WTC11 (cell line): ENCODE results near the gene HCFC2. TPM values are rescaled to one million over a fixed set of nuclear protein-coding genes. Genes with fewer than 3 reads are reported as not detected.
"Not testable (repeated sequence)": the region's sequence is repeated elsewhere in the genome, so short reads cannot be mapped to it uniquely, and the experiment has no call there.

ENCODE experiments used
- ATAC-seq: fragments of 200-7000 bp; cut with Tn5 transposase; 2 replicates; pipeline ENCODE4 v1.10.0; 2021; ENCODE audit warnings: mild to moderate bottlenecking, moderate library complexity
- CTCF ChIA-PET: fragments of 300-600 bp; sonication (Branson Sonifier 250); formaldehyde crosslinking; loops from one replicate; lab custom pipeline; 2021; ENCODE audit warnings: antibody characterized with exemption; lab: Charles Lee
- POLR2A ChIA-PET: fragments of 350-600 bp; sonication (Branson Sonifier 250); formaldehyde crosslinking; loops from one replicate; lab custom pipeline; 2021; ENCODE audit warnings: antibody characterized with exemption; lab: Charles Lee
- DNase-seq: peaks from one replicate; pipeline ENCODE4 v3.0.0; 2021; ENCODE audit warnings: low spot score
- H3K27ac Mint-ChIP-seq: 2 replicates; pipeline ENCODE4 v1.8.0; 2021; ENCODE audit warnings: mixed read lengths
- H3K27me3 Mint-ChIP-seq: 2 replicates; pipeline ENCODE4 v1.8.0; 2021; ENCODE audit warnings: low read depth, mild to moderate bottlenecking, moderate library complexity, mixed read lengths
- H3K36me3 Mint-ChIP-seq: 2 replicates; pipeline ENCODE4 v1.8.0; 2021; ENCODE audit warnings: mixed read lengths
- H3K4me1 Mint-ChIP-seq: 2 replicates; pipeline ENCODE4 v1.8.0; 2022; ENCODE audit warnings: mixed read lengths
- H3K4me3 Mint-ChIP-seq: 2 replicates; pipeline ENCODE4 v1.8.0; 2021; ENCODE audit warnings: mild to moderate bottlenecking, moderate library complexity, mixed read lengths
- H3K9me3 Mint-ChIP-seq: 2 replicates; pipeline ENCODE4 v1.8.0; 2021; ENCODE audit warnings: mixed read lengths
- ATF3 ChIP-seq: sonication (generic); formaldehyde crosslinking; conservative IDR thresholded peaks from 2 replicates; pipeline ENCODE4 v1.8.1; 2022; ENCODE audit warnings: mild to moderate bottlenecking, missing genetic modification reagents
- CBFB ChIP-seq: sonication (generic); formaldehyde crosslinking; IDR thresholded peaks from 2 replicates; pipeline ENCODE4 v1.8.1; 2022; ENCODE audit warnings: mild to moderate bottlenecking, low read depth, missing genetic modification reagents
- E2F4 ChIP-seq: sonication (generic); formaldehyde crosslinking; IDR thresholded peaks from 2 replicates; pipeline ENCODE4 v1.8.1; 2022; ENCODE audit warnings: low read depth, mild to moderate bottlenecking, moderate library complexity, missing genetic modification reagents, borderline replicate concordance
- ELF4 ChIP-seq: sonication (generic); formaldehyde crosslinking; IDR thresholded peaks from 2 replicates; pipeline ENCODE4 v1.8.1; 2022; ENCODE audit warnings: low read depth, mild to moderate bottlenecking, moderate library complexity, missing genetic modification reagents
- EMX1 ChIP-seq: fragments of 250-450 bp; sonication (Bioruptor Pico); IDR thresholded peaks from 2 replicates; pipeline ENCODE4 v1.8.0; 2021; ENCODE audit warnings: mild to moderate bottlenecking
- GRHL2 ChIP-seq: fragments of 250-450 bp; sonication (Bioruptor Pico); IDR thresholded peaks from 2 replicates; pipeline ENCODE4 v1.8.0; 2022; ENCODE audit warnings: mild to moderate bottlenecking, moderate library complexity; ENCODE audit not compliant: insufficient replicate concordance, severe bottlenecking
- JUN ChIP-seq: sonication (generic); formaldehyde crosslinking; IDR thresholded peaks from 2 replicates; pipeline ENCODE4 v1.8.0; 2023; ENCODE audit warnings: mild to moderate bottlenecking, missing genetic modification reagents
- MAX ChIP-seq: sonication (generic); formaldehyde crosslinking; IDR thresholded peaks from 2 replicates; pipeline ENCODE4 v1.8.0; 2022; ENCODE audit warnings: mild to moderate bottlenecking, missing genetic modification reagents
- SMAD3 ChIP-seq: sonication (generic); formaldehyde crosslinking; IDR thresholded peaks from 2 replicates; pipeline ENCODE4 v1.8.0; 2022; ENCODE audit warnings: missing genetic modification reagents, mild to moderate bottlenecking, borderline replicate concordance
- TEAD4 ChIP-seq: sonication (generic); formaldehyde crosslinking; IDR thresholded peaks from 2 replicates; pipeline ENCODE4 v1.8.0; 2022; ENCODE audit warnings: mild to moderate bottlenecking, missing genetic modification reagents
- ZNF138 ChIP-seq: sonication (generic); formaldehyde crosslinking; conservative IDR thresholded peaks from 2 replicates; pipeline ENCODE4 v1.8.1; 2022; ENCODE audit warnings: mild to moderate bottlenecking, moderate library complexity, missing genetic modification reagents
- ZNF263 ChIP-seq: sonication (generic); formaldehyde crosslinking; IDR thresholded peaks from 2 replicates; pipeline ENCODE4 v1.8.1; 2022; ENCODE audit warnings: low read depth, mild to moderate bottlenecking, moderate library complexity, missing genetic modification reagents
- ZNF396 ChIP-seq: fragments of 250-450 bp; sonication (Bioruptor Pico); IDR thresholded peaks from 2 replicates; pipeline ENCODE4 v1.8.0; 2021; ENCODE audit warnings: mild to moderate bottlenecking, moderate library complexity, borderline replicate concordance
- ZNF425 ChIP-seq: fragments of 250-450 bp; sonication (Bioruptor Pico); conservative IDR thresholded peaks from 2 replicates; pipeline ENCODE4 v1.9.0; 2021; ENCODE audit warnings: mild to moderate bottlenecking
- total RNA-seq: library from RNA; stranded (reverse); gene quantifications from 3 replicates; pipeline ENCODE4 v1.2.3, GENCODE V29; 2021
- TF ChIP-seq, protein P1 (sequence below): fragments of 250-450 bp; sonication (Bioruptor Pico); IDR thresholded peaks from 2 replicates; pipeline ENCODE4 v2.1.2; 2022; ENCODE audit warnings: mild to moderate bottlenecking, moderate library complexity

HCFC2 gene
- total RNA-seq, 1 experiment from 2014 or later = 1.6 TPM

DNA sequence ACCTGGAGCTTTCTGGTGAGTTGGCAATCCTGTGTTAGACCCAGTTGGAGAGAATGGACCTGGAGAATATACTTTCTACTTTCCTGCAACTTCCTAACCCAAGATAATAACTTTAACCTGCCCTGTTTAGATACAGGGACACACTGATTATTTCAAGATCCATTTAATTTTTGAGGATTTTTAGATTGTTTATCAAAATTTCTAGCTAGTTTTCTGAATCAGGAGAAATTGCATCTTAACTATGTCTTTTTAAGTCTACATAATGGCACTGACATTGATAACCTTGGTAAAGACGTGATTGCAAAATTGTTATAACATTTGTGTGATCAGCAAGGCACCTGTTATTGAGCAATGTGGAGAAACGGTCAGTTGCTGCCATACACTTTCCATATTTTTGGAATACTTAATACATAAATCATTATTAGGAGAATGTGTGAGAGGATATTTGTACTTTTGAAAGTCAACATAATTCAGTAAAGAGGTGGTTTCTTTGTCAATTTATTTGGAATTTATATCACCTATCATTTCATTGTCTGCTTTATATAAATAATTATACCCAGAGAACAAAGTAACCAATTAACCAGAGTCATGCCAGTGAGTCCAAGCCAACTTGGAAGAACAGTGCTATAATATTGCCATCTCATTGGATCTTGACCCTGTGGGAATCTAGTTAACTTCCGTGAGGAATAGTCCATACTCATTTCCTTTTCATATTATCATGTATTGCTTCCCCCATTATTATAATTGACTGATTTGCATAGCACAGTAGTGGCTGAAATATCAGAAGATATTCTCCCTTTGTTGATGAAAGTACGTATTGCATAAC, 45.3 kb downstream of the HCFC2 start (continued):
- no peak for TF ChIP-seq ATF3 (CRISPR knock-in tag)
- TF ChIP-seq, protein P1, sequence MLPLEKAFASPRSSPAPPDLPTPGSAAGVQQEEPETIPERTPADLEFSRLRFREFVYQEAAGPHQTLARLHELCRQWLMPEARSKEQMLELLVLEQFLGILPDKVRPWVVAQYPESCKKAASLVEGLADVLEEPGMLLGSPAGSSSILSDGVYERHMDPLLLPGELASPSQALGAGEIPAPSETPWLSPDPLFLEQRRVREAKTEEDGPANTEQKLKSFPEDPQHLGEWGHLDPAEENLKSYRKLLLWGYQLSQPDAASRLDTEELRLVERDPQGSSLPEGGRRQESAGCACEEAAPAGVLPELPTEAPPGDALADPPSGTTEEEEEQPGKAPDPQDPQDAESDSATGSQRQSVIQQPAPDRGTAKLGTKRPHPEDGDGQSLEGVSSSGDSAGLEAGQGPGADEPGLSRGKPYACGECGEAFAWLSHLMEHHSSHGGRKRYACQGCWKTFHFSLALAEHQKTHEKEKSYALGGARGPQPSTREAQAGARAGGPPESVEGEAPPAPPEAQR (CRISPR knock-in tag) = no peak
- TF ChIP-seq SMAD3 (CRISPR knock-in tag) = no peak
- no peak for TF ChIP-seq ZNF396 (CRISPR knock-in tag)
- TF ChIP-seq MAX (CRISPR knock-in tag) = no peak
- no peak for TF ChIP-seq E2F4 (CRISPR knock-in tag)

- peaks cover 16% of the 10 kb centered on the region for H3K36me3 Mint-ChIP-seq
- H3K27ac Mint-ChIP-seq, POLR2A ChIA-PET, CTCF ChIA-PET, H3K27me3 Mint-ChIP-seq, H3K4me3 Mint-ChIP-seq, DNase-seq, ATAC-seq, H3K4me1 Mint-ChIP-seq, H3K9me3 Mint-ChIP-seq: not testable (repeated sequence)
Measured at GRCh38 chr12:104114834-104115586, 50.7 kb downstream of the HCFC2 start.

- Mint-ChIP-seq H3K4me1 (no peaks in the 10 kb centered on the region), H3K27ac (peak overlapping the region; percentile 35; the same call in 1 of the 2 replicates), H3K9me3 (no peaks in the 10 kb centered on the region), H3K36me3 (peaks cover 21% of the 10 kb centered on the region), H3K27me3 (no peaks in the 10 kb centered on the region)
- CTCF ChIA-PET = no interaction called here
- DNase-seq (no peak), ATAC-seq (no peak)
- TF ChIP-seq ZNF138 (CRISPR knock-in tag) = no peak
- TF ChIP-seq TEAD4 (CRISPR knock-in tag) = no peak
- no peak for TF ChIP-seq GRHL2 (CRISPR knock-in tag)
- TF ChIP-seq EMX1 (CRISPR knock-in tag) = no peak
- TF ChIP-seq ZNF396 (CRISPR knock-in tag) = no peak
- TF ChIP-seq, all 79 proteins: peak for 0
- POLR2A ChIA-PET = no interaction called here
- no peak overlapping the region for H3K4me3 Mint-ChIP-seq
Measured at GRCh38 chr12:104115587-104115975, 51.2 kb downstream of the HCFC2 start.

- Mint-ChIP-seq H3K9me3 (no peaks in the 10 kb centered on the region), H3K27me3 (no peaks in the 10 kb centered on the region), H3K36me3 (peaks cover 46% of the 10 kb centered on the region), H3K4me3 (no peak overlapping the region), H3K27ac (peak overlapping the region; percentile 64; the same call in 1 of the 2 replicates), H3K4me1 (peaks cover 13% of the 10 kb centered on the region)
- CTCF ChIA-PET = interaction anchor here (1.9 to 2.2 kb wide), 2 partner anchors 12 to 63 kb away, joined by 7 to 21 read pairs; no protein-coding TSS in a partner anchor
- no peak for DNase-seq
- POLR2A ChIA-PET = no interaction called here
- ATAC-seq = 0 out of 2 replicates have a peak, but pooled peaks have one; percentile 41
- TF ChIP-seq ZNF425 = no peak
- TF ChIP-seq JUN (CRISPR knock-in tag) = no peak
- TF ChIP-seq ZNF263 (CRISPR knock-in tag) = no peak
- TF ChIP-seq CBFB (CRISPR knock-in tag) = no peak
- TF ChIP-seq ELF4 (CRISPR knock-in tag) = no peak
Measured at GRCh38 chr12:104121001-104121400, 56.7 kb downstream of the HCFC2 start.
